ENCODE results near the gene HAUS8.
"Not testable (repeated sequence)": the region's sequence is repeated elsewhere in the genome, so short reads cannot be mapped to it uniquely, and the experiment has no call there.

Gene HAUS8

GRCh38 chr19:17101686-17102628 lies 26.7 kb upstream of the HAUS8 start:
- DNase-seq (ENCODE audit: low read depth), result no peak

- DNase-seq (ENCODE audit: low read depth), result no peak
These were observed 23.1 kb upstream of the HAUS8 start for GRCh38 chr19:17098326-17098725.

- no peak for DNase-seq (ENCODE audit: low read depth)
These were observed 22.4 kb upstream of the HAUS8 start for GRCh38 chr19:17097593-17098126.

GRCh38 chr19:17095141-17095919 lies 20.1 kb upstream of the HAUS8 start:
- no peak for DNase-seq (ENCODE audit: low read depth)

GRCh38 chr19:17094694-17095093 lies 19.4 kb upstream of the HAUS8 start:
- not testable (repeated sequence) for DNase-seq (ENCODE audit: low read depth)

GRCh38 chr19:17092696-17093095 lies 17.4 kb upstream of the HAUS8 start:
- no peak for DNase-seq (ENCODE audit: low read depth)

GRCh38 chr19:17091758-17092333 lies 16.6 kb upstream of the HAUS8 start:
- no peak for DNase-seq (ENCODE audit: low read depth)

GRCh38 chr19:17090583-17090982 lies 15.3 kb upstream of the HAUS8 start:
- no peak for DNase-seq (ENCODE audit: low read depth)

- DNase-seq (ENCODE audit: low read depth), result no peak
These were observed 13.3 kb upstream of the HAUS8 start for GRCh38 chr19:17088552-17088951.

GRCh38 chr19:17086834-17087233 lies 11.6 kb upstream of the HAUS8 start:
- no peak for DNase-seq (ENCODE audit: low read depth)

- DNase-seq (ENCODE audit: low read depth), result no peak
These were observed 10.9 kb upstream of the HAUS8 start for GRCh38 chr19:17086120-17086519.

- no peak for DNase-seq (ENCODE audit: low read depth)
These were observed 6.7 kb upstream of the HAUS8 start for GRCh38 chr19:17081672-17082630.

GRCh38 chr19:17080440-17080801 lies 5.2 kb upstream of the HAUS8 start:
- no peak for DNase-seq (ENCODE audit: low read depth)

GRCh38 chr19:17079710-17080439 lies 4.6 kb upstream of the HAUS8 start:
- DNase-seq (ENCODE audit: low read depth), result peak; percentile 54

GRCh38 chr19:17078920-17079709 lies 3.9 kb upstream of the HAUS8 start:
- no peak for DNase-seq (ENCODE audit: low read depth)

GRCh38 chr19:17078036-17078919 lies 3.0 kb upstream of the HAUS8 start:
- no peak for DNase-seq (ENCODE audit: low read depth)

- DNase-seq (ENCODE audit: low read depth), result no peak
These were observed 2.3 kb upstream of the HAUS8 start for GRCh38 chr19:17077447-17078028.

- DNase-seq (ENCODE audit: low read depth), result no peak
These were observed 1.3 kb upstream of the HAUS8 start for GRCh38 chr19:17076543-17076991.

All from T-helper 22 cell (primary cell).